ENCODE results near the gene MYO9B.

MYO9B gene

GRCh38 chr19:17112700-17113099, 37.1 kb downstream of the MYO9B start:
- H3K4me1 ChIP-seq (ENCODE audit: control insufficient read depth, insufficient read depth, low read length, poor library complexity, severe bottlenecking), result no peaks in the 10 kb centered on the region
- DNase-seq, result no peak
- no peaks in the 10 kb centered on the region for H3K27me3 ChIP-seq (replicated peaks; ENCODE audit: control insufficient read depth, insufficient read depth, low read length, poor library complexity, severe bottlenecking)
- H3K27ac ChIP-seq (ENCODE audit: insufficient read depth, low read length, poor library complexity, severe bottlenecking), result no peak overlapping the region
- no peak overlapping the region for H3K4me3 ChIP-seq (ENCODE audit: insufficient read depth, low read depth, low read length, poor library complexity, severe bottlenecking)
- no peaks in the 10 kb centered on the region for H3K9me3 ChIP-seq (ENCODE audit: control insufficient read depth, low read length)
- H3K36me3 ChIP-seq (ENCODE audit: control insufficient read depth, insufficient read depth, low read length), result peaks cover 17% of the 10 kb centered on the region

- Histone ChIP-seq H3K4me1 (ENCODE audit: control insufficient read depth, insufficient read depth, low read length, poor library complexity, severe bottlenecking) (no peaks in the 10 kb centered on the region), H3K9me3 (ENCODE audit: control insufficient read depth, low read length) (no peaks in the 10 kb centered on the region), H3K27me3 (replicated peaks; ENCODE audit: control insufficient read depth, insufficient read depth, low read length, poor library complexity, severe bottlenecking) (no peaks in the 10 kb centered on the region), H3K27ac (ENCODE audit: insufficient read depth, low read length, poor library complexity, severe bottlenecking) (no peak overlapping the region), H3K36me3 (ENCODE audit: control insufficient read depth, insufficient read depth, low read length) (peaks cover 12% of the 10 kb centered on the region), H3K4me3 (ENCODE audit: insufficient read depth, low read depth, low read length, poor library complexity, severe bottlenecking) (no peak overlapping the region)
- no peak for DNase-seq
Measured at GRCh38 chr19:17113127-17113785, 37.7 kb downstream of the MYO9B start.

GRCh38 chr19:17114414-17114831, 38.8 kb downstream of the MYO9B start:
- H3K27me3 ChIP-seq (replicated peaks; ENCODE audit: control insufficient read depth, insufficient read depth, low read length, poor library complexity, severe bottlenecking), result no peaks in the 10 kb centered on the region
- no peak overlapping the region for H3K27ac ChIP-seq (ENCODE audit: insufficient read depth, low read length, poor library complexity, severe bottlenecking)
- H3K9me3 ChIP-seq (ENCODE audit: control insufficient read depth, low read length), result no peaks in the 10 kb centered on the region
- H3K36me3 ChIP-seq (ENCODE audit: control insufficient read depth, insufficient read depth, low read length), result peaks cover 18% of the 10 kb centered on the region
- no peak overlapping the region for H3K4me3 ChIP-seq (ENCODE audit: insufficient read depth, low read depth, low read length, poor library complexity, severe bottlenecking)
- DNase-seq, result no peak
- H3K4me1 ChIP-seq (ENCODE audit: control insufficient read depth, insufficient read depth, low read length, poor library complexity, severe bottlenecking), result no peaks in the 10 kb centered on the region

GRCh38 chr19:17116996-17117702, 41.6 kb downstream of the MYO9B start:
- Histone ChIP-seq H3K4me3 (ENCODE audit: insufficient read depth, low read depth, low read length, poor library complexity, severe bottlenecking) (no peak overlapping the region), H3K27ac (ENCODE audit: insufficient read depth, low read length, poor library complexity, severe bottlenecking) (no peak overlapping the region), H3K27me3 (replicated peaks; ENCODE audit: control insufficient read depth, insufficient read depth, low read length, poor library complexity, severe bottlenecking) (no peaks in the 10 kb centered on the region), H3K9me3 (ENCODE audit: control insufficient read depth, low read length) (no peaks in the 10 kb centered on the region), H3K4me1 (ENCODE audit: control insufficient read depth, insufficient read depth, low read length, poor library complexity, severe bottlenecking) (no peaks in the 10 kb centered on the region), H3K36me3 (ENCODE audit: control insufficient read depth, insufficient read depth, low read length) (peaks cover 11% of the 10 kb centered on the region)
- no peak for DNase-seq

- Histone ChIP-seq H3K27ac (ENCODE audit: insufficient read depth, low read length, poor library complexity, severe bottlenecking) (no peak overlapping the region), H3K4me1 (ENCODE audit: control insufficient read depth, insufficient read depth, low read length, poor library complexity, severe bottlenecking) (no peaks in the 10 kb centered on the region), H3K4me3 (ENCODE audit: insufficient read depth, low read depth, low read length, poor library complexity, severe bottlenecking) (no peak overlapping the region), H3K36me3 (ENCODE audit: control insufficient read depth, insufficient read depth, low read length) (peaks cover 15% of the 10 kb centered on the region), H3K9me3 (ENCODE audit: control insufficient read depth, low read length) (no peaks in the 10 kb centered on the region), H3K27me3 (replicated peaks; ENCODE audit: control insufficient read depth, insufficient read depth, low read length, poor library complexity, severe bottlenecking) (no peaks in the 10 kb centered on the region)
- DNase-seq, result no peak
Measured at GRCh38 chr19:17118957-17119356, 43.4 kb downstream of the MYO9B start.

- H3K9me3 ChIP-seq (ENCODE audit: control insufficient read depth, low read length), result no peaks in the 10 kb centered on the region
- H3K4me1 ChIP-seq (ENCODE audit: control insufficient read depth, insufficient read depth, low read length, poor library complexity, severe bottlenecking), result peaks cover 19% of the 10 kb centered on the region
- H3K27me3 ChIP-seq (replicated peaks; ENCODE audit: control insufficient read depth, insufficient read depth, low read length, poor library complexity, severe bottlenecking), result no peaks in the 10 kb centered on the region
- no peak overlapping the region for H3K27ac ChIP-seq (ENCODE audit: insufficient read depth, low read length, poor library complexity, severe bottlenecking)
- DNase-seq, result no peak
- peaks cover 10% of the 10 kb centered on the region for H3K36me3 ChIP-seq (ENCODE audit: control insufficient read depth, insufficient read depth, low read length)
- H3K4me3 ChIP-seq (ENCODE audit: insufficient read depth, low read depth, low read length, poor library complexity, severe bottlenecking), result no peak overlapping the region
Measured at GRCh38 chr19:17121736-17122293, 46.2 kb downstream of the MYO9B start.

- Histone ChIP-seq H3K27ac (ENCODE audit: insufficient read depth, low read length, poor library complexity, severe bottlenecking) (no peak overlapping the region), H3K27me3 (replicated peaks; ENCODE audit: control insufficient read depth, insufficient read depth, low read length, poor library complexity, severe bottlenecking) (no peaks in the 10 kb centered on the region), H3K36me3 (ENCODE audit: control insufficient read depth, insufficient read depth, low read length) (peaks cover 10% of the 10 kb centered on the region), H3K4me3 (ENCODE audit: insufficient read depth, low read depth, low read length, poor library complexity, severe bottlenecking) (no peak overlapping the region), H3K9me3 (ENCODE audit: control insufficient read depth, low read length) (no peaks in the 10 kb centered on the region), H3K4me1 (ENCODE audit: control insufficient read depth, insufficient read depth, low read length, poor library complexity, severe bottlenecking) (peaks cover 19% of the 10 kb centered on the region)
- no peak for DNase-seq
Measured at GRCh38 chr19:17123041-17123440, 47.5 kb downstream of the MYO9B start.

- Histone ChIP-seq H3K27ac (ENCODE audit: insufficient read depth, low read length, poor library complexity, severe bottlenecking) (no peak overlapping the region), H3K4me1 (ENCODE audit: control insufficient read depth, insufficient read depth, low read length, poor library complexity, severe bottlenecking) (peaks cover 19% of the 10 kb centered on the region), H3K4me3 (ENCODE audit: insufficient read depth, low read depth, low read length, poor library complexity, severe bottlenecking) (no peak overlapping the region), H3K36me3 (ENCODE audit: control insufficient read depth, insufficient read depth, low read length) (peaks cover 6% of the 10 kb centered on the region), H3K9me3 (ENCODE audit: control insufficient read depth, low read length) (no peaks in the 10 kb centered on the region), H3K27me3 (replicated peaks; ENCODE audit: control insufficient read depth, insufficient read depth, low read length, poor library complexity, severe bottlenecking) (no peaks in the 10 kb centered on the region)
- no peak for DNase-seq
Measured at GRCh38 chr19:17124025-17124424, 48.4 kb downstream of the MYO9B start.

- Histone ChIP-seq H3K9me3 (ENCODE audit: control insufficient read depth, low read length) (no peaks in the 10 kb centered on the region), H3K27ac (ENCODE audit: insufficient read depth, low read length, poor library complexity, severe bottlenecking) (peak overlapping the region; percentile 89), H3K4me1 (ENCODE audit: control insufficient read depth, insufficient read depth, low read length, poor library complexity, severe bottlenecking) (peaks cover 19% of the 10 kb centered on the region), H3K27me3 (replicated peaks; ENCODE audit: control insufficient read depth, insufficient read depth, low read length, poor library complexity, severe bottlenecking) (no peaks in the 10 kb centered on the region), H3K4me3 (ENCODE audit: insufficient read depth, low read depth, low read length, poor library complexity, severe bottlenecking) (peak overlapping the region; percentile 41), H3K36me3 (ENCODE audit: control insufficient read depth, insufficient read depth, low read length) (peaks cover 4% of the 10 kb centered on the region)
- peak in 2 of 3 donors; percentile 6 to 28 for DNase-seq
Measured at GRCh38 chr19:17125062-17125727, 49.6 kb downstream of the MYO9B start.

Measured in effector memory CD4-positive, alpha-beta T cell (primary cell).